ELF-1 (cell line): ENCODE measurements around the gene HOXC12.

Source experiments
- DNase-seq: peaks from one replicate; pipeline ENCODE4 v3.0.0-alpha.2; 2016; ENCODE audit warnings: low read depth, low spot score

The HOXC12 gene

GRCh38 chr12:53996240-53997203, 41.8 kb downstream of the HOXC12 start:
- no peak for DNase-seq

- DNase-seq = no peak
Measured at GRCh38 chr12:53997204-53998109, 42.8 kb downstream of the HOXC12 start.

- DNase-seq = no peak
Measured at GRCh38 chr12:53998110-53998899, 43.6 kb downstream of the HOXC12 start.

GRCh38 chr12:53998900-53999236, 44.2 kb downstream of the HOXC12 start:
- DNase-seq = no peak

GRCh38 chr12:53999559-54000115, 44.9 kb downstream of the HOXC12 start:
- no peak for DNase-seq

GRCh38 chr12:54000116-54001114, 45.7 kb downstream of the HOXC12 start, which contains the start of gene HOXC9:
Gene HOXC9 (plus strand): TSS chr12:54000161. CDS start chr12:54000189, 28 bp downstream.
- no peak for DNase-seq

GRCh38 chr12:54001283-54002187, 46.8 kb downstream of the HOXC12 start:
- DNase-seq = no peak

- DNase-seq = no peak
Measured at GRCh38 chr12:54002278-54002914, 47.7 kb downstream of the HOXC12 start.

GRCh38 chr12:54002915-54003389, 48.2 kb downstream of the HOXC12 start:
- no peak for DNase-seq

- no peak for DNase-seq
Measured at GRCh38 chr12:54003625-54004024, 48.9 kb downstream of the HOXC12 start.

GRCh38 chr12:54004063-54004840, 49.5 kb downstream of the HOXC12 start:
- DNase-seq = no peak

- DNase-seq = no peak
Measured at GRCh38 chr12:54004841-54005530, 50.3 kb downstream of the HOXC12 start.

GRCh38 chr12:54005531-54005852, 50.8 kb downstream of the HOXC12 start:
- DNase-seq = no peak

GRCh38 chr12:54005853-54006558, 51.3 kb downstream of the HOXC12 start:
- peak; percentile 95 for DNase-seq

- DNase-seq = no peak
Measured at GRCh38 chr12:54006559-54007220, 52.0 kb downstream of the HOXC12 start.
